HepG2 (cell line): Measurements from ENCODE around the gene OR1F1. TPM values are rescaled to one million over a fixed set of nuclear protein-coding genes. Genes with fewer than 3 reads are reported as not detected.
A peak's percentile ranks its signal among the peaks of the same experiment; 100 is the strongest.

Experiments
- RARG ChIP-seq: sonication (generic); formaldehyde crosslinking; IDR thresholded peaks from 2 replicates; pipeline ENCODE4 v1.4.0; 2020; ENCODE audit warnings: low read depth, mild to moderate bottlenecking, missing genetic modification reagents
- polyA plus RNA-seq, 8 experiments: library from polyadenylated mRNA; depleted of rRNA in 3 of 8; stranded (reverse) in 7 of 8; unstranded in 1 of 8; fragments of >200 nt; fragmentation: Illumina TruSeq in 4 of 8; extraction: Trizol in 4 of 8; gene quantifications; 2 replicates each; pipeline versions ENCODE4 v1.2.1 to v1.2.3, GENCODE V29; 2011 to 2016; ENCODE audit warnings: low read depth in 4 of 8, missing spikeins in 1 of 8, mixed read lengths in 1 of 8; ENCODE audit not compliant: insufficient read depth in 1 of 8
- total RNA-seq, 5 experiments: library from RNA; depleted of rRNA; stranded (reverse); fragments of >200 nt; fragmentation: Illumina TruSeq; extraction: Trizol; gene quantifications; 2 replicates each; pipeline ENCODE4 v1.2.3, GENCODE V29; 2016; ENCODE audit warnings: low read depth in 1 of 5
- TF ChIP-seq, protein P1 (sequence below): sonication (generic); formaldehyde crosslinking; IDR thresholded peaks from 2 replicates; pipeline ENCODE4 v1.9.0; 2021; ENCODE audit warnings: missing genetic modification reagents, borderline replicate concordance
- TF ChIP-seq, protein P2 (sequence below): sonication (generic); formaldehyde crosslinking; IDR thresholded peaks from 2 replicates; pipeline ENCODE4 v1.4.0; 2020; ENCODE audit warnings: mild to moderate bottlenecking, missing genetic modification reagents
- TF ChIP-seq, protein P3 (sequence below): sonication (generic); formaldehyde crosslinking; IDR thresholded peaks from 2 replicates; pipeline ENCODE4 v1.5.0; 2020; ENCODE audit warnings: mild to moderate bottlenecking, missing genetic modification reagents, borderline replicate concordance
- TF ChIP-seq, protein P4 (sequence below): sonication (generic); formaldehyde crosslinking; IDR thresholded peaks from 2 replicates; pipeline ENCODE4 v1.8.1; 2023; ENCODE audit warnings: mild to moderate bottlenecking, moderate library complexity, missing genetic modification reagents

The OR1F1 gene
- total and polyA plus RNA-seq, 2 of the 13 experiments (the other 11 are each of a cell fraction or from before 2014, with no cell fraction given) = 0.90 TPM; not detected in 1

DNA sequence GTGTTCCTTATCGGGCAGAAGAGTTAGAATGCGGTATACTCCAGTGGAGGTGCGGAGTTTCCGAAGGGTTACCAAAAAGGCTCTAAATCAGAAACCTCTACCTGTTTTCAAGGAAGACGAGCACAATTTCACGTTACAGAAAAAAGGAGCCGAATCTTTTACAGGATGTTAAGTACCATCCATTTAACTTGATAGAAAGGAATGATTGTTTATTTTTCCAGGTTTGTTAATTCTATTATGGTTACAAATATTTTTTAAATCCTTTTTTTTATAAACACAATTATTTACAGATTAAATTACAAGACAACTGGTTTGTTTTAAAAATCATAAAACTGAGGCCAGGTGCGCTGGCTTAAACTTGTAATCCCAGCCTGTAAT lies 35.0 kb upstream of the OR1F1 start (continued):
- TF ChIP-seq, protein P1, sequence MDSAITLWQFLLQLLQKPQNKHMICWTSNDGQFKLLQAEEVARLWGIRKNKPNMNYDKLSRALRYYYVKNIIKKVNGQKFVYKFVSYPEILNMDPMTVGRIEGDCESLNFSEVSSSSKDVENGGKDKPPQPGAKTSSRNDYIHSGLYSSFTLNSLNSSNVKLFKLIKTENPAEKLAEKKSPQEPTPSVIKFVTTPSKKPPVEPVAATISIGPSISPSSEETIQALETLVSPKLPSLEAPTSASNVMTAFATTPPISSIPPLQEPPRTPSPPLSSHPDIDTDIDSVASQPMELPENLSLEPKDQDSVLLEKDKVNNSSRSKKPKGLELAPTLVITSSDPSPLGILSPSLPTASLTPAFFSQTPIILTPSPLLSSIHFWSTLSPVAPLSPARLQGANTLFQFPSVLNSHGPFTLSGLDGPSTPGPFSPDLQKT (CRISPR knock-in tag) = no peak
- TF ChIP-seq, protein P2, sequence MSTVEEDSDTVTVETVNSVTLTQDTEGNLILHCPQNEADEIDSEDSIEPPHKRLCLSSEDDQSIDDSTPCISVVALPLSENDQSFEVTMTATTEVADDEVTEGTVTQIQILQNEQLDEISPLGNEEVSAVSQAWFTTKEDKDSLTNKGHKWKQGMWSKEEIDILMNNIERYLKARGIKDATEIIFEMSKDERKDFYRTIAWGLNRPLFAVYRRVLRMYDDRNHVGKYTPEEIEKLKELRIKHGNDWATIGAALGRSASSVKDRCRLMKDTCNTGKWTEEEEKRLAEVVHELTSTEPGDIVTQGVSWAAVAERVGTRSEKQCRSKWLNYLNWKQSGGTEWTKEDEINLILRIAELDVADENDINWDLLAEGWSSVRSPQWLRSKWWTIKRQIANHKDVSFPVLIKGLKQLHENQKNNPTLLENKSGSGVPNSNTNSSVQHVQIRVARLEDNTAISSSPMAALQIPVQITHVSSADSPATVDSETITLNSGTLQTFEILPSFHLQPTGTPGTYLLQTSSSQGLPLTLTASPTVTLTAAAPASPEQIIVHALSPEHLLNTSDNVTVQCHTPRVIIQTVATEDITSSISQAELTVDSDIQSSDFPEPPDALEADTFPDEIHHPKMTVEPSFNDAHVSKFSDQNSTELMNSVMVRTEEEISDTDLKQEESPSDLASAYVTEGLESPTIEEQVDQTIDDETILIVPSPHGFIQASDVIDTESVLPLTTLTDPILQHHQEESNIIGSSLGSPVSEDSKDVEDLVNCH (CRISPR knock-in tag) = 0 out of 2 replicates have a peak, but pooled peaks have one; percentile 9
- TF ChIP-seq, protein P3, sequence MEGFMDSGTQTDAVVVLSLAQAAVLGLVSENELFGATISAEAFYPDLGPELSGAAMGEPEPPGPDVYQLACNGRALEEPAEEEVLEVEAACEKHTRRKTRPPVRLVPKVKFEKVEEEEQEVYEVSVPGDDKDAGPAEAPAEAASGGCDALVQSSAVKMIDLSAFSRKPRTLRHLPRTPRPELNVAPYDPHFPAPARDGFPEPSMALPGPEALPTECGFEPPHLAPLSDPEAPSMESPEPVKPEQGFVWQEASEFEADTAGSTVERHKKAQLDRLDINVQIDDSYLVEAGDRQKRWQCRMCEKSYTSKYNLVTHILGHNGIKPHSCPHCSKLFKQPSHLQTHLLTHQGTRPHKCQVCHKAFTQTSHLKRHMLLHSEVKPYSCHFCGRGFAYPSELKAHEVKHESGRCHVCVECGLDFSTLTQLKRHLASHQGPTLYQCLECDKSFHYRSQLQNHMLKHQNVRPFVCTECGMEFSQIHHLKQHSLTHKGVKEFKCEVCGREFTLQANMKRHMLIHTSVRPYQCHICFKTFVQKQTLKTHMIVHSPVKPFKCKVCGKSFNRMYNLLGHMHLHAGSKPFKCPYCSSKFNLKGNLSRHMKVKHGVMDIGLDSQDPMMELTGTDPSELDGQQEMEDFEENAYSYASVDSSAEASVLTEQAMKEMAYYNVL (CRISPR knock-in tag) = 0 out of 2 replicates have a peak, but pooled peaks have one; percentile 4
- TF ChIP-seq RARG (CRISPR knock-in tag) = 0 out of 2 replicates have a peak, but pooled peaks have one; percentile 28
- TF ChIP-seq, protein P4, sequence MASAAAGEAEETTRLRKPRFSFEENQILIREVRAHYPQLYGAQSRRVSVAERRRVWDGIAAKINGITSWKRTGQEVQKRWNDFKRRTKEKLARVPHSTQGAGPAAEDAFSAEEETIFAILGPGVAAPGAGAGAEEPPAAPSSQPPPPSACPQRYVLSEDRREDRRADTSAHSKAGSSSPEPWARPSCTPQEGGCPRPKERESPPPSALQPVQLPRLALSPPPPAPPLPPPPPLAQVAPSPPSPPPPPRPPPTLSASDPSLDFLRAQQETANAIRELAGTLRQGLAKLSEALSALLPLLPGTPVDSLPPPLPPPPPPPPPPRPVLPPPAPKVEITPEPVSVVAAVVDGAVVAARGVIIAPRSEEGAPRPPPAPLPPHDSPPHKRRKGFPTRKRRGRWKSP = 0 out of 2 replicates have a peak, but pooled peaks have one; percentile 3
